Neural cell (in vitro differentiated cells): ENCODE data around the gene IGF2R.

ENCODE experiments used
- CTCF ChIP-seq: fragments of 450-650 bp; IDR thresholded peaks from 2 replicates; pipeline ENCODE4 v1.5.1; 2014; ENCODE audit warnings: antibody characterized with exemption, mild to moderate bottlenecking, moderate library complexity; ENCODE audit not compliant: poor library complexity, severe bottlenecking
- EZH2 ChIP-seq: fragments of 200-600, 300-800 bp; shearing (Covaris generic), sonication (generic); IDR thresholded peaks from 2 replicates; pipeline ENCODE4 v1.6.1; 2014; ENCODE audit warnings: antibody characterized with exemption, low read length, borderline replicate concordance, mild to moderate bottlenecking; ENCODE audit not compliant: insufficient read depth, poor library complexity, severe bottlenecking
- POLR2AphosphoS5 ChIP-seq: IDR thresholded peaks from 2 replicates; pipeline ENCODE4 v1.6.1; 2012
- RAD21 ChIP-seq: fragments of 450-650 bp; conservative IDR thresholded peaks from 2 replicates; pipeline ENCODE4 v1.6.1; 2014; ENCODE audit warnings: antibody characterized with exemption, mild to moderate bottlenecking, moderate library complexity
- REST ChIP-seq: IDR thresholded peaks from 2 replicates; pipeline ENCODE4 v1.6.1; 2012; ENCODE audit warnings: borderline replicate concordance
- TAF1 ChIP-seq: IDR thresholded peaks from 2 replicates; pipeline ENCODE4 v1.6.1; 2012; ENCODE audit warnings: low read depth

- TF ChIP-seq POLR2AphosphoS5 (no peak), CTCF (no peak), EZH2 (no peak), RAD21 (no peak), TAF1 (no peak), REST (no peak)
Observed at GRCh38 chr6:159998538-159998937, 29.7 kb downstream of the IGF2R start.
